Naive thymus-derived CD4-positive, alpha-beta T cell (primary cell): ENCODE results near the gene CLNK. TPM values are rescaled to one million over a fixed set of nuclear protein-coding genes. Genes with fewer than 3 reads are reported as not detected.
A peak's percentile ranks its signal among the peaks of the same experiment; 100 is the strongest.

Source experiments
- ATAC-seq: fragments of 150-1000 bp; cut with Tn5 transposase; 2 replicates; pipeline ENCODE4 v1.10.0; 2021; ENCODE audit warnings: mild to moderate bottlenecking, moderate library complexity
- CTCF ChIA-PET: fragments of 350-600 bp; sonication (Branson Sonifier 250); formaldehyde crosslinking; loops from one replicate; lab custom pipeline; 2021; ENCODE audit warnings: antibody characterized with exemption; lab: Charles Lee
- POLR2A ChIA-PET: fragments of 350-600 bp; sonication (Branson Sonifier 250); formaldehyde crosslinking; loops from one replicate; lab custom pipeline; 2021; ENCODE audit warnings: antibody characterized with exemption, inconsistent platforms; lab: Charles Lee
- DNase-seq, 9 donors: peaks; one replicate each; pipeline versions ENCODE4 v3.0.0 to v3.0.0-alpha.2; 2020 to 2022; ENCODE audit warnings: mixed read lengths in 1 of 9
- H3K27ac ChIP-seq: one replicate; pipeline ENCODE4 v1.7.0; 2013; ENCODE audit warnings: mild to moderate bottlenecking, low read depth, low read length, moderate library complexity
- H3K27me3 ChIP-seq, 2 donors: one replicate each; pipeline ENCODE4 v1.7.0; 2013; ENCODE audit warnings: low read length in 2 of 2, mild to moderate bottlenecking in 2 of 2, moderate library complexity in 2 of 2; ENCODE audit not compliant: control insufficient read depth in 2 of 2, insufficient read depth in 2 of 2
- H3K36me3 ChIP-seq, 3 experiments: 1 replicate in 2 of 3; 2 replicates in 1 of 3; pipeline ENCODE4 v1.7.0; 2013; ENCODE audit warnings: low read length in 3 of 3, mild to moderate bottlenecking in 3 of 3, moderate library complexity in 1 of 3; ENCODE audit not compliant: insufficient read depth in 3 of 3, control insufficient read depth in 2 of 3
- H3K4me1 ChIP-seq, 2 donors: one replicate each; pipeline ENCODE4 v1.7.0; 2013; ENCODE audit warnings: low read length in 2 of 2, mild to moderate bottlenecking in 2 of 2, moderate library complexity in 1 of 2; ENCODE audit not compliant: control insufficient read depth in 2 of 2, insufficient read depth in 2 of 2
- H3K4me3 ChIP-seq: 2 replicates; pipeline ENCODE4 v1.7.0; 2013; ENCODE audit warnings: mild to moderate bottlenecking, low read length
- H3K9me3 ChIP-seq, 3 experiments: 1 replicate in 2 of 3; 2 replicates in 1 of 3; pipeline ENCODE4 v1.7.0; 2013; ENCODE audit warnings: low read length in 3 of 3; ENCODE audit not compliant: control insufficient read depth in 2 of 3
- H3K27ac Mint-ChIP-seq, 9 donors: one replicate each; pipeline ENCODE4 v1.8.0; 2020 to 2022; ENCODE audit warnings: mixed read lengths in 9 of 9, mild to moderate bottlenecking in 8 of 9, moderate library complexity in 5 of 9, inconsistent platforms in 2 of 9
- H3K27me3 Mint-ChIP-seq, 5 donors: one replicate each; pipeline ENCODE4 v1.8.0; 2021 to 2022; ENCODE audit warnings: mixed read lengths in 5 of 5, mild to moderate bottlenecking in 1 of 5
- H3K36me3 Mint-ChIP-seq, 5 donors: one replicate each; pipeline ENCODE4 v1.8.0; 2020 to 2022; ENCODE audit warnings: mixed read lengths in 5 of 5, mild to moderate bottlenecking in 3 of 5, inconsistent platforms in 1 of 5
- H3K4me1 Mint-ChIP-seq, 7 donors: one replicate each; pipeline ENCODE4 v1.8.0; 2020 to 2022; ENCODE audit warnings: mixed read lengths in 7 of 7, mild to moderate bottlenecking in 3 of 7, inconsistent platforms in 1 of 7
- H3K4me3 Mint-ChIP-seq, 10 donors: one replicate each; pipeline ENCODE4 v1.8.0; 2020 to 2022; ENCODE audit warnings: mild to moderate bottlenecking in 10 of 10, mixed read lengths in 10 of 10, moderate library complexity in 6 of 10, inconsistent platforms in 2 of 10
- H3K9me3 Mint-ChIP-seq, 11 donors: one replicate each; pipeline ENCODE4 v1.8.0; 2020 to 2022; ENCODE audit warnings: mixed read lengths in 11 of 11, mild to moderate bottlenecking in 4 of 11, inconsistent platforms in 1 of 11, moderate library complexity in 1 of 11
- intact Hi-C, 2 donors: fragments of 100-400 bp; cut with micrococcal nuclease; formaldehyde crosslinking; loops; one replicate each; pipeline ENCODE4 v1.15.1; 2023
- polyA plus RNA-seq, 2 donors: library from polyadenylated mRNA; unstranded; fragments of 300-500 nt; fragmentation: Illumina TruSeq; gene quantifications; one replicate each; pipeline ENCODE4 v1.2.3, GENCODE V29; 2021
- total RNA-seq, 6 experiments: library from RNA in 5 of 6; stranded (reverse) in 5 of 6; gene quantifications; 1 replicate in 5 of 6; 2 replicates in 1 of 6; pipeline ENCODE4 v1.2.3 and lab custom pipeline; 2021 to 2026

Gene CLNK
- total and polyA plus RNA-seq, 7 experiments from 2014 or later, result 0.13 to 0.66 (median 0.22) TPM; not detected in 4

DNA sequence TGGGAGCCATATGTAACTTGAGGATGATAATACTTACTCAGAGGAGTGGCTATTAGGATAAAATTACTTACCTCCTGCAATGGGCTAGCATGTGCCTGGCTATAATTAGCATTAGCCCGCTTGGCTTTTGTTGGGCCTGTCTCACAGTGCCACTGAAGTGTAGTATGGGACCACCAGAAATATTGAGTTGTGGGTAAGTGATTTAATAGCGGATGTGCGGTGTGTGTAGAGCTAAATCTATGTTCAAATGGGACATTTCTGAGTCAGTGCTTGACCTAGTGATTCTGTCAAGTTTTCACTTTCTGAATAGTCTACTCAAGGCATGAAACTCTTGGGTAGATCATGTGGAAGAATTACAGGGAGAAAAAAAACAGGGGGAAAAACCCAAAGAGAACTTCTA is 3.5 kb upstream of the CLNK start:
- Histone ChIP-seq H3K4me3 (no peak overlapping the region), H3K4me1 (no peaks in the 10 kb centered on the region), H3K9me3 (no peaks in the 10 kb centered on the region), H3K27me3 (no peaks in the 10 kb centered on the region), H3K36me3 (no peaks in the 10 kb centered on the region), H3K27ac (no peak overlapping the region)
- H3K27me3 Mint-ChIP-seq, result no peaks in the 10 kb centered on the region
- no peak overlapping the region for H3K4me3 Mint-ChIP-seq
- POLR2A ChIA-PET, result no interaction called here
- H3K4me1 Mint-ChIP-seq, result peaks cover 0 to 8% (median 0%) of the 10 kb centered on the region in 7 donors
- H3K9me3 Mint-ChIP-seq, result peaks cover 0 to 2% (median 0%) of the 10 kb centered on the region in 11 donors
- intact Hi-C loops, result no loop called here
- CTCF ChIA-PET, result no interaction called here
- peaks cover 0 to 2% (median 0%) of the 10 kb centered on the region in 5 donors for H3K36me3 Mint-ChIP-seq
- ATAC-seq (no peak), DNase-seq (no peak)
- no peak overlapping the region for H3K27ac Mint-ChIP-seq

DNA sequence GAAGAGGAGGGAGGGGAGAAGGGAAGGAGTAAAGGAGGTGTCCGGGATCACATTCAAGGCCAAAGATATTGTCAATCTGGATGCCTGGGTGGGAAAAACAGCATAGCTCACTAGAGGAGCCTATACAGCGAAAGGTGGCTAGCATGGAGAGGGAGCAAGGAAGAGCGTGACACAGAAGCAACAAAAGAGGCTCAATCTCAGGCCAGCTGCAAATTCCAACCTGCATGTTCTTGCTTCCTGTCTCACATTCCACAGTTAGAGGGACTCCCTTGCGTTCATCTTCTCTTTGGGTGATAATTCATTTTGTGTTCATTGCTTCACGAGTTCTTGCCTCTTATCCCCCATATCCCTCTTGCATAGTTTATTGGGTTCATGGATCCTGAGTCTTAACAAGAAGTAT is 3.0 kb upstream of the CLNK start:
- DNase-seq (no peak), ATAC-seq (no peak)
- intact Hi-C loops, result no loop called here
- H3K4me3 Mint-ChIP-seq, result no peak overlapping the region
- peaks cover 0 to 8% (median 0%) of the 10 kb centered on the region in 7 donors for H3K4me1 Mint-ChIP-seq
- POLR2A ChIA-PET, result no interaction called here
- Histone ChIP-seq H3K36me3 (no peaks in the 10 kb centered on the region), H3K4me3 (no peak overlapping the region), H3K4me1 (no peaks in the 10 kb centered on the region), H3K27me3 (no peaks in the 10 kb centered on the region), H3K9me3 (no peaks in the 10 kb centered on the region), H3K27ac (no peak overlapping the region)
- H3K9me3 Mint-ChIP-seq, result peaks cover 0 to 2% (median 0%) of the 10 kb centered on the region in 11 donors
- H3K36me3 Mint-ChIP-seq, result peaks cover 0 to 2% (median 0%) of the 10 kb centered on the region in 5 donors
- no peak overlapping the region for H3K27ac Mint-ChIP-seq
- CTCF ChIA-PET, result no interaction called here
- no peaks in the 10 kb centered on the region for H3K27me3 Mint-ChIP-seq

DNA sequence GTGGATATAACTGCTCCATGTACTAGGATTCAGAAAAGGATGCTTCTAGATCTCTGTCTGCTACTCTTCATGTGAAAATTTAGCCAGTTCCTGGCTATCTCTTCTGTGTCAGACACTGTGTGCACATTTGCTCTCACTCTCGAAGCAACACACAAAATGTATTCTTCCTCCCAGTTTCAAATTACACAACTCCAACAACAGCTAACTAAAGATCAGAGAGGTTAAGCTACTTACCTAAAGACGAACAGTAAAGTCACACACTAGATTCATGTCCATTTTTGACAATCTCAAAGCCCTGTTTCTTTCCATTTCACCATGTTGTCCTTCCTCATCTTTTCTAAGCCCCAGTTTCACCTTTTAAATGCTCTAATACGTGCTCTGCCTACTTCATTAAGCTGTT is 2.2 kb downstream of the CLNK start:
- no peak for DNase-seq
- Histone ChIP-seq H3K27me3 (no peaks in the 10 kb centered on the region), H3K4me1 (no peaks in the 10 kb centered on the region), H3K9me3 (no peaks in the 10 kb centered on the region), H3K4me3 (no peak overlapping the region), H3K27ac (no peak overlapping the region), H3K36me3 (no peaks in the 10 kb centered on the region)
- Mint-ChIP-seq H3K4me1 (peaks cover 0 to 9% (median 3%) of the 10 kb centered on the region in 7 donors), H3K27ac (no peak overlapping the region), H3K27me3 (no peaks in the 10 kb centered on the region), H3K36me3 (peaks cover 0 to 15% (median 0%) of the 10 kb centered on the region in 5 donors), H3K9me3 (peaks cover 0 to 11% (median under 1%) of the 10 kb centered on the region in 11 donors), H3K4me3 (no peak overlapping the region)
- ATAC-seq, result no peak
- POLR2A ChIA-PET, result no interaction called here
- CTCF ChIA-PET, result no interaction called here
- intact Hi-C loops, result no loop called here

DNA sequence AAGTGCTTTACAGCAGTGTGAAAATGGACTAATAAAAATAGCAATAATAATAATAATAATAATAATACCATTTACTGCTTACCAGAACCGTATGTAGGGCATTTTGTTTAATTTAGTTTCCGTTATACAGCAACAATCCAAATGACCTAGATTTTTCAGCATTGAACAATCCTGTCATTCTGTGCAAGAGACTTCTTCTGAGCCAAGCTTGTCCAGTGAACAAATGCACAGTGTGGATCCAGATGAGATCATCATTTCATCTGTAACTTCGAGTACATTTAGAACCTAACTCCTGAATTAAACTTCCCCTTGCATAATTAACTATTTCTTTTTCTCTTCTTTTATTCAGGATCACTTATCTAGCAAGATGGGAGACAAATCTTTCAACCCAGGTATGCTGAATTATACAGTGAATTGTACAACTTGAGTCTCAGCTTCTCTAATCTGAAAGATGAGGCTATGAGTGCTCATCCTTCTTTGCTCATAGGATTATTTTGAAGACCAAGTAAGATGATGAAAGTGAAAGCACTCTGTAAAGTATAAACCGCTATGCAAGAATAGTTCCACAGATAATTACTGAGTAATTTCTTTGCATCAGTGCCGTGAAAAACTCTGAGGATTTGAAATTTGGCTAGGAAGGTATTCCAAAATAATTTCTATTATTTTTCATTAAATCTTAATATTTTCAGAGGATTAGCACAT is 6.6 kb downstream of the CLNK start:
- ATAC-seq (no peak), DNase-seq (no peak)
- peak overlapping the region in 1 of 10 donors; percentile 34 for H3K4me3 Mint-ChIP-seq
- H3K4me1 ChIP-seq, result no peaks in the 10 kb centered on the region
- no peaks in the 10 kb centered on the region for H3K36me3 ChIP-seq
- no peaks in the 10 kb centered on the region for H3K27me3 ChIP-seq
- no peak overlapping the region for H3K27ac ChIP-seq
- H3K9me3 ChIP-seq, result no peaks in the 10 kb centered on the region
- ChIA-PET CTCF (no interaction called here), POLR2A (no interaction called here)
- no peaks in the 10 kb centered on the region for H3K27me3 Mint-ChIP-seq
- peaks cover 0 to 21% (median 6%) of the 10 kb centered on the region in 11 donors for H3K9me3 Mint-ChIP-seq
- H3K27ac Mint-ChIP-seq, result no peak overlapping the region
- intact Hi-C loops, result loop anchor here in 1 of 2 donors (10.0 kb wide), 1 partner anchor 213 kb away; no protein-coding TSS in a partner anchor
- peaks cover 0 to 24% (median 7%) of the 10 kb centered on the region in 7 donors for H3K4me1 Mint-ChIP-seq
- no peak overlapping the region for H3K4me3 ChIP-seq
- H3K36me3 Mint-ChIP-seq, result peaks cover 0 to 29% (median 0%) of the 10 kb centered on the region in 5 donors

DNA sequence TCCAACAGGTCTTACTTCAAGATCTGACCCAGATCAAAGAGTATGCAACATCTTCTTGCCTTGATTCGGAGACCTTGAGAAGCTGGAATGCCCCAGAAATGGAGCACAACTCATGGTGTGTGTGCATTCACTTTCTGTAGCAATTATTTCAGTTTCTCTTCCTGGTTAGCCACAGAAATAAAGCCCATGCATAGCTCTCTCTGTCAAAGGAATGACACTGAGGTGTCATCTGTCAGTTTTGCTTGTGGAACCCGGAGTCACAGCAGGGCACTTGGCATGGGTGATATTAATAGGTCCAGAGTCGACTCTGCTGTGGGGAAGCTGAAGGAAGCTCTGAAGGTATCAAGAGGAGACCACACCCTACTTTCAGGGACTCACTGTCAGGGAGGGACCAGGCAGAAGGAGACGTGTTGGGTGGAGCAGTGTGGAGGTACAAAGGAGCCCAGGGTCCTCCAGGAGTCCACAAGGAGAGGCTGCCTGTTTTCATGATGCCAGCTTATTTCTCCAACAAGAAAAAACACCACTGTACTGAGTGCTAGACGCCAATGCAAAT is 10.7 kb downstream of the CLNK start:
- ChIA-PET POLR2A (no interaction called here), CTCF (no interaction called here)
- no peaks in the 10 kb centered on the region for H3K27me3 Mint-ChIP-seq
- peaks cover 0 to 19% (median 6%) of the 10 kb centered on the region in 11 donors for H3K9me3 Mint-ChIP-seq
- no peak for ATAC-seq
- Histone ChIP-seq H3K4me3 (no peak overlapping the region), H3K4me1 (peaks cover 0 to 27% of the 10 kb centered on the region in 2 donors), H3K27ac (no peak overlapping the region), H3K27me3 (no peaks in the 10 kb centered on the region), H3K36me3 (no peaks in the 10 kb centered on the region), H3K9me3 (no peaks in the 10 kb centered on the region)
- intact Hi-C loops, result loop anchor here (5.0 to 10.0 kb wide), 5 partner anchors 48 to 798 kb away; partner anchors contain the start of gene WDR1 (in 1 of the 2)
- peaks cover 5 to 48% (median 29%) of the 10 kb centered on the region in 7 donors for H3K4me1 Mint-ChIP-seq
- H3K36me3 Mint-ChIP-seq, result peaks cover 0 to 25% (median 0%) of the 10 kb centered on the region in 5 donors
- no peak for DNase-seq
- H3K4me3 Mint-ChIP-seq, result peak overlapping the region in 1 of 10 donors; percentile 46
- peak overlapping the region in 1 of 9 donors; percentile 72 for H3K27ac Mint-ChIP-seq

DNA sequence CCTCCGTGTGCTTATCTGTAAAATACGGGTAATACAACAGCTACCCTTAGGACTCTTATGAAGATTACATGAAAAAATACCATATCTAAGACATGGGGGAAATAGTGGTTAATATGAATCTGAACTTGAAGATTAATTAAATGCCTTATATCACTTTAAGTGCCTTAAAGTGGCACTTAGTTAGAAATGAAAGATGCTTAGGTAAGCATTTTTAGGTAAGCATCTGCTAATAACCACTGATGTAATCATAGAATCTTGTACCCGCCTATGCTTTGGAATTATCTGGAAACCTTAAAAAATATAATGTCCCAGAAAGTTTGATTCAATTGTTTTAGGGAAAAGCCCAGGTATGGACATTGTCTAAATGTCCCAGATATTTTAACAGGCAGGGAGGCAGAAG is 12.2 kb downstream of the CLNK start:
- H3K27ac ChIP-seq, result peak overlapping the region; percentile 74
- intact Hi-C loops, result loop anchor here (1.0 to 10.0 kb wide), 6 partner anchors 50 to 800 kb away; partner anchors contain the start of gene WDR1 (in 1 of the 2)
- H3K9me3 ChIP-seq, result no peaks in the 10 kb centered on the region
- Mint-ChIP-seq H3K27me3 (no peaks in the 10 kb centered on the region), H3K9me3 (peaks cover 0 to 12% (median 4%) of the 10 kb centered on the region in 11 donors), H3K4me1 (peaks cover 3 to 45% (median 29%) of the 10 kb centered on the region in 7 donors), H3K27ac (peak overlapping the region in 8 of 9 donors; percentile 82 to 94 (median 91)), H3K36me3 (peaks cover 0 to 17% (median 0%) of the 10 kb centered on the region in 5 donors), H3K4me3 (peak overlapping the region in 5 of 10 donors; percentile 13 to 67 (median 55))
- H3K36me3 ChIP-seq, result no peaks in the 10 kb centered on the region
- CTCF ChIA-PET, result no interaction called here
- POLR2A ChIA-PET, result no interaction called here
- ATAC-seq (no peak), DNase-seq (no peak)
- H3K27me3 ChIP-seq, result no peaks in the 10 kb centered on the region
- no peak overlapping the region for H3K4me3 ChIP-seq
- H3K4me1 ChIP-seq, result peaks cover 0 to 27% of the 10 kb centered on the region in 2 donors
